DMS114 treated with DMSO at 0.1 percent for 48 hours (cell line): ENCODE results near the gene C11orf65.
"Not testable (repeated sequence)": the region's sequence is repeated elsewhere in the genome, so short reads cannot be mapped to it uniquely, and the experiment has no call there.

ENCODE experiments used
- DNase-seq: peaks from one replicate; lab custom pipeline; 2025; ENCODE audit not compliant: unreplicated experiment; lab: John Stamatoyannopoulos, UW

C11orf65 gene

DNA sequence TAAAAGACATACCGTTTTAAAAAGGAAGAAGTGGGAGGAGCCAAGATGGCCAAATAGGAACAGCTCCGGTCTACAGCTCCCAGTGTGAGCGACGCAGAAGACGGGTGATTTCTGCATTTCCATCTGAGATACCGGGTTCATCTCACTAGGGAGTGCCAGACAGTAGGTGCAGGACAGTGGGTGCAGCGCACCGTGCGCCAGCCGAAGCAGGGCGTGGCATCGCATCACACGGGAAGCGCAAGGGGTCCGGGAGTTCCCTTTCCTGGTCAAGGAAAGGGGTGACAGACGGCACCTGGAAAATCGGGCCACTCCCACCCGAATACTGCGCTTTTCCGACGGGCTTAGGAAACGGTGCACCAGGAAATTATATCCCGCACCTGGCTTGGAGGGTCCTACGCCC lies 93.8 kb downstream of the C11orf65 start:
- DNase-seq, result not testable (repeated sequence)

DNA sequence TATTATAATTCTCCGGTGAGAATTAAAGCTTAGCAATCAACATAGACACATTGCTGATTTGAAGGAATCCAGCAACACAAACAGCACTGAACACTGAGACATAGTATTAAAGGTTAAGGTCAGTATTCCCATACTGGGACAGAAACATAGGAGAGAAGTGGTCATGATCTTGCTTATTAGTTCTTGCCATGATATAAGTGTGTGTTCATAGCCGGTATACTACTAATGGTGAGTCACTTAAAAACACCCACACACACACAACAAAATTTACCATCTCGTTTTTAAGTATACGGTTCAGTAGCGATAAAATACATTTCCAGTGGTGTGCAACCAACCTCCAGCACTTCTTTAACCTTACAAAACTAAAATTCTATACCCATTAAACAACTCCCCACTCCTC lies 96.3 kb downstream of the C11orf65 start:
- DNase-seq, result no peak

DNA sequence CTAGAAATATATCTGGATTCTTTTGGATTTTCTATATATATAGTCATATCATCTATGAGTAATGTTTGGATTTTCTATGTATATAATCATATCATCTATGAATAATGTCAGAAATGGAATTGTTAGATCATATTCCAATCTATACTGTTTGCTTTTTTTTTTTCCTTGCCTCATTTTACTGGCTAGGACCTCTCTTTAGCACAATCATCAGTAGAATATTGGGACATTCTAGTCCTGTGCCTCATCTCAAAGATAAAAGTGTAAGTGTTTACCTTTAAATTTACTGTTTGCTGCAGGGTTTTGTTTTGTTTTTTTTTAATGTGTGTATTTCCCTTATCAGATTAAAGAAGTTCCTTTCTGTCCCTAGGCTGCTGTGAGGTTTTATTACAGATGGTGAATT lies 97.0 kb downstream of the C11orf65 start:
- DNase-seq, result no peak

DNA sequence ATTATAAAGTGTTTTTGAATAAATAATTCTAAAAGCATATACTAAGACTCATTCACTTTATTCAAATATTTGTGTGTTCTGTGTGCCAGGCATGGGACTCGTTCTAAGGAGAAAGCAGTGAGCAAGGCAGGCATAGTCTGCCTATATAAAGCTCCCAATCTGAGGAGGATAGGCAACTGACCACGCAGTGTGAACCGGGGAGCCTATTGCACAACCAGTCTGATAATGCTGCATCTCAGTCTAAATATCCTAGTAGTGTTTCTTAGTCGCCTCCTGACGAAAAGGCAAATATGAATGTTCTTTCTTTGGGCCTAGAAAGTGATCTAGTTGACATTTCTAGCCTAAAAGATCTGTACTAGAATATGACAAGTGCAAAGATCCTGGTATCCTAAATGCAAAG lies 98.3 kb downstream of the C11orf65 start:
- DNase-seq, result no peak

DNA sequence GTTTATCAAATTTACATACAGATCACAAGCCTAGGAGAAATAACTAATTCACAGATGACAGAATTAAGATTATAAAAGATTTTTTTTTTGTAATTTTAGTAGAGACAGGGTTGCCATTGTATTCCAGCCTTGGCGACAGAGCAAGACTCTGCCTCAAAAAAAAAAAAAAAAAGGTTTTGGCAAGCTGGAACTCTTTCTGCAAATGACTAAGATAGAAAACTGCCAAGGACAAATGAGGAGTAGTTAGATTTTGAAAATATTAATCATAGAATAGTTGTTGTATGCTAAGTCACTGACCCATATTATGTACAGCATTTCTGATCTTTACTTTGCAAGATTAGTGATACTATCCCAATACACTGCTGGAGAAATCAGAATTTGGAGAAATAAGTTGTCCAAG lies 99.2 kb downstream of the C11orf65 start:
- no peak for DNase-seq

DNA sequence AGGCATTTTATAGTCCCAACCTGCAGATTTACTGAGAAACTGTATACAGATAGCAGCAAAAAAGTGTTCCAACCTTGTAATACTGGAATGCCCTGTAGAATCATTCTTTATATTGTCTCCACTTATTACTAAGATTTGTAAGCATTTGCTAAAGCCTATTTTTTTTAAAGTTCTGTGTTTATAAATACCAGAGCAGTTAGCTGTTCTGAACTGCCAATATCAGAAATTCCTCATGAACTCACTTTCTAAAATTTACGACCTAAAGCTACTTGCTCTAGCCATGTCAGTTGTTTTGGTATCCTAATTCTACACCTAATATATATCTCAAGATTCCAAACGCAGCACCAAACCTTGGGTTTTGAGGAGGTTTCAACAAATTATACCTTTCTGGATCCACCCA lies 103.2 kb downstream of the C11orf65 start:
- no peak for DNase-seq

DNA sequence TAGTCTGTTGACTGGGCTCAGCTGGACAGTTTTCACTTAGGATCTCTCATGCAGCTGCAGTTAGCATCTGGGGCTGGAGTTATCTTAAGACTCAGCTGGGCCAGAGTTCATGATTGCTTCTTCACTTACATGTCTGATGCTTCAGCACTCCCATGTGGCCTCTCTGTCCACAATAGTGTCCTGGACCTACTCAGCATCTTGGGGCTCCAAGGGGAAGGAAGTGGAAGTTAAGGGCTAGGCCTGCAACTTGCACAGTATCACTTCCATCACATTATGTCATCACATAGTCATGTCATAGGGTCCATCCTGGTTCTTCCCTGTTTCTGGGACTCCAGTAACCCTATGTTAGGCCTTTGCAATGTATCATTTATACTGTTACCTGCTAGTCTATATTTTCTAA lies 115.9 kb downstream of the C11orf65 start:
- DNase-seq, result no peak

- DNase-seq, result no peak
Measured at GRCh38 chr11:108346451-108346850, 120.9 kb downstream of the C11orf65 start.

- DNase-seq, result no peak
Measured at GRCh38 chr11:108345767-108346166, 121.6 kb downstream of the C11orf65 start.

GRCh38 chr11:108343714-108344113 lies 123.6 kb downstream of the C11orf65 start:
- no peak for DNase-seq

- no peak for DNase-seq
Measured at GRCh38 chr11:108341654-108342053, 125.7 kb downstream of the C11orf65 start.

GRCh38 chr11:108340973-108341372 lies 126.4 kb downstream of the C11orf65 start:
- DNase-seq, result no peak

- no peak for DNase-seq
Measured at GRCh38 chr11:108338750-108339149, 128.6 kb downstream of the C11orf65 start.

DNA sequence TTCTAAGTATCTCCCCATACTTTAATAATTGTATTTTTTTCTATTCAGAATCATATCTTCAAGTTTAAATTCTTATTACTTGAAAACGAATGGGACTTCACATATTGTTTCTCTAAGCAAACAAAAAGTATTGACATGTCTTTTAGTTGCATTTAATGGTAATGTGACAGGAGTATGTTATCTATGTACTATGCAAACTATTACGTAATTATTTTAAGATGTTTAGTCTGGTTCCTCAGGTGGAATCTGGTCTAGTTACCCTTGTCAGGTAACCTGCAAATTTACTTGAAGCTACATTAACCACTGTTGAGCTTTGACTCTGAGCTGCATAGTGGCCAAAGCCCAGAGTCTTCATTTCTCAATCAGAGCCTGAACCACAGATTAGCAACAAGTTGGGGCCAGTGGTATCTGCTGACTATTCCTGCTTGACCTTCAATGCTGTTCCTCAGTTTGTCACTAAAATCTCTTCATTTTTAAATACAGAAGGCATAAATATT lies 133.9 kb downstream of the C11orf65 start:
- no peak for DNase-seq
